LNCaP clone FGC (cell line): Measurements from ENCODE around the gene ANKRD13C.

Experiments
- DNase-seq: peaks from one replicate; pipeline ENCODE4 v3.0.0-alpha.2; 2011; ENCODE audit warnings: low read depth
- H3K4me3 ChIP-seq: 2 replicates; pipeline ENCODE4 v1.5.1; 2011; ENCODE audit warnings: mild to moderate bottlenecking, low read depth, low read length, control low read depth
- CTCF ChIP-seq: IDR thresholded peaks from 2 replicates; pipeline ENCODE4 v1.5.1; 2012; ENCODE audit warnings: mild to moderate bottlenecking; ENCODE audit not compliant: control insufficient read depth, insufficient read depth; ENCODE audit errors: extremely low read depth

ANKRD13C gene

DNA sequence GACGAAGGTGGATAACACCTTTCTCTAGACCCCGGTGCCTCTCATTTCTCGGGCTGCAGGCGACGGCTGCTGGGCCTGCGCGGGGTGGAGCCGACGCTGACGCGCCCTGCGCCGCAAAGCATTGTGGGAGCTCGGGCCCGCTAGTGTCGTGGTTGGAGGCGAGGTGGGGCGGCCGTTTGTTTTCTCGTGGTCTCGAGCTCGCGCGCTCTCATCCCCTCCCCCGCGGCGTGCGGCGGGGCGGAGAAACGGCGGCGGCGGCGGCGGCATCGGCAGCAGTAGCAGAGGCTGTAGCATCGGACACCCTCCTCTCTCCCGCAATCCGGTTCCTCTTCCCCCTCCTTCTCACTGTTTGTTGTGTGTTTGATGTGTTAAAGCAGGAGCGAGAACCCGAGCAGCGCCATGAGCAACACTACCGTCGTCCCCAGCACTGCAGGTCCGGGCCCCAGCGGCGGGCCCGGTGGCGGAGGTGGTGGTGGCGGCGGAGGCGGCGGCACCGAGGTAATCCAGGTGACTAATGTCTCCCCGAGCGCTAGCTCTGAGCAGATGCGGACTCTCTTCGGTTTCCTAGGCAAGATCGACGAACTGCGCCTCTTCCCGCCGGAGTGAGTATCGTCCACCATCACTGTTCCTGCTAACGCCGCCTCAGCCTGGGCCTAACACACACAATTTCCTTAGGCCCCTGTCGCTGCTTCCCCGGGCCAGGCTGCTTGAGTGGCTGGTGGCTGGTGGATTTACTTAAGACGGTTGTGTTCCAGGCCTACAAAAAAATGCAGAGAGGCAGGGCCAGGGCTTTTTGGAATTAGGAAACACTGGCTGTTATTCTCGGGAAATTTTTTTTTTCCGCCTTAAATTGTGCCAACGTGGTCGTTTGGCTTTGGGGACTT is 133.0 kb downstream of the ANKRD13C start, which contains the start of gene SRSF11:
Gene SRSF11 (plus strand): TSS at position 143 of the 884 bp plus-strand sequence. CDS start 257 bp downstream, at position 400.
- H3K4me3 ChIP-seq = peak within 1 kb of the TSS; percentile 84
- no peak for TF ChIP-seq CTCF
- DNase-seq = peak; percentile 72

DNA sequence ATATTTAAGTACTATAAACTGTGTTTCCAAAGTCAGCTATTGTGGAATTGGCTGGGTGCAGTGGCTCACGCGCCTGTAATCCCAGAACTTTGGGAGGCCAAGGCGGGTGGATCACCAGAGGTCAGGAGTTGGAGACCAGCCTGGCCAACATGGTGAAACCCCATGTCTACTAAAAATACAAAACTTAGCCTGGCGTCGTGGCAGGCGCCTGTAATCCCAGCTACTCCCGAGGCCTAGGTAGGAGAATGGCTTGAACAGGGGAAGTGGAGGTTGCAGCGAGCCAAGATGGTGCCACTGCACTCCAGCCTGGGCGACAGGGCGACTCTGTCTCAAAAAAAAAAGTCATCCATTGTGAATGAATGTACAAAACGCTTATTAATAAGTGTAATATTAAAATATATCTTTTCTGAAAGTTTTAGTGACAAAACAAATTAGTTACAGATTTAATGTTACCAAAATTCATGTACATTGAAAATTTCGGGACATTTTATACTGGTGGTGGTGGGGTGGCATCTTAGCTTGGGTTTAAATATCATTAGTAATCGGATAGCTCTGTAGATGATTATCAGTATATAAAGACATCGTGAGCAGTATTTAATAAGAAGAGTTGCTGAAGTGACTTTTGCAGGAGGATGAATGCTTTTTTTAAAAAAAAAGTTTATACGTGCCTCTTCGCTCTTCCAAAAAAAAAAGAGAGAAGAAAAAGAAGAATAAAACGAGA is 133.8 kb downstream of the ANKRD13C start:
- TF ChIP-seq CTCF = no peak
- no peak for DNase-seq

GRCh38 chr1:70220015-70220414 is 134.5 kb downstream of the ANKRD13C start:
- TF ChIP-seq CTCF = no peak
- no peak overlapping the region for H3K4me3 ChIP-seq
- DNase-seq = no peak

More for the DNA sequence above, 133.8 kb downstream of the ANKRD13C start:
- H3K4me3 ChIP-seq = peak overlapping the region; percentile 84

GRCh38 chr1:70211541-70211940 is 143.0 kb downstream of the ANKRD13C start:
- no peak for TF ChIP-seq CTCF
- no peak overlapping the region for H3K4me3 ChIP-seq
- no peak for DNase-seq

GRCh38 chr1:70210820-70211219 is 143.7 kb downstream of the ANKRD13C start:
- H3K4me3 ChIP-seq = no peak overlapping the region
- no peak for DNase-seq
- TF ChIP-seq CTCF = no peak
